GM06990 (cell line): ENCODE data around the gene OTOF.

Source experiments
- DNase-seq: peaks from one replicate; pipeline ENCODE4 v3.0.0-alpha.2; 2011; ENCODE audit not compliant: insufficient read length; ENCODE audit errors: extremely low read depth
- H3K27me3 ChIP-seq: replicated peaks from 2 replicates; pipeline ENCODE4 v1.6.0; 2011; ENCODE audit warnings: low read length; ENCODE audit not compliant: control insufficient read depth, insufficient read depth
- H3K36me3 ChIP-seq: 2 replicates; pipeline ENCODE4 v1.5.1; 2011; ENCODE audit warnings: low read length; ENCODE audit not compliant: control insufficient read depth, insufficient read depth
- H3K4me3 ChIP-seq: replicated peaks from 2 replicates; pipeline ENCODE4 v1.5.1; 2011; ENCODE audit warnings: low read depth, mild to moderate bottlenecking, control low read depth, low read length
- TF ChIP-seq, protein P1 (sequence below): IDR thresholded peaks from 2 replicates; pipeline ENCODE4 v1.5.1; 2011; ENCODE audit warnings: low read length, control low read depth, mild to moderate bottlenecking, inconsistent platforms; ENCODE audit not compliant: insufficient read depth, poor library complexity, severe bottlenecking

The OTOF gene

DNA sequence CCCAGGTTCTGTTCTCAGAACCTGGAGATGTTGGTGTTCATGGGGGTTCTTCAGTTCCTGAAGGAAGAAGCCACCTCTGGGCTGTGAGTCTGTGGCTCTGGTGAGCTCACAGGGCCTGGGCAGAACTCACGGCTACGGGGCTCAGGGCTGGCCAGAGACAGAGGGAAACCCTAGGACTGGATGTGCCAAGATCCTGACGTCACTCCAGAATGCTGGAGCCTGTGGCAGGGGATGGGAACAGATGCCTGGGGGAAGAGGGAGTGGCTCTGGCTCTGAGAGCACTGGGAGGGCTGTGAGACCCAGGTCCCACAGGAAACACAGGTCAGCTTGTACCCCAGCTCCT, at the start of gene OTOF:
Gene OTOF (minus strand): TSS at position 214 of the 343 bp plus-strand sequence.
- no peaks in the 10 kb centered on the region for H3K36me3 ChIP-seq
- no peaks in the 10 kb centered on the region for H3K27me3 ChIP-seq
- TF ChIP-seq, protein P1, sequence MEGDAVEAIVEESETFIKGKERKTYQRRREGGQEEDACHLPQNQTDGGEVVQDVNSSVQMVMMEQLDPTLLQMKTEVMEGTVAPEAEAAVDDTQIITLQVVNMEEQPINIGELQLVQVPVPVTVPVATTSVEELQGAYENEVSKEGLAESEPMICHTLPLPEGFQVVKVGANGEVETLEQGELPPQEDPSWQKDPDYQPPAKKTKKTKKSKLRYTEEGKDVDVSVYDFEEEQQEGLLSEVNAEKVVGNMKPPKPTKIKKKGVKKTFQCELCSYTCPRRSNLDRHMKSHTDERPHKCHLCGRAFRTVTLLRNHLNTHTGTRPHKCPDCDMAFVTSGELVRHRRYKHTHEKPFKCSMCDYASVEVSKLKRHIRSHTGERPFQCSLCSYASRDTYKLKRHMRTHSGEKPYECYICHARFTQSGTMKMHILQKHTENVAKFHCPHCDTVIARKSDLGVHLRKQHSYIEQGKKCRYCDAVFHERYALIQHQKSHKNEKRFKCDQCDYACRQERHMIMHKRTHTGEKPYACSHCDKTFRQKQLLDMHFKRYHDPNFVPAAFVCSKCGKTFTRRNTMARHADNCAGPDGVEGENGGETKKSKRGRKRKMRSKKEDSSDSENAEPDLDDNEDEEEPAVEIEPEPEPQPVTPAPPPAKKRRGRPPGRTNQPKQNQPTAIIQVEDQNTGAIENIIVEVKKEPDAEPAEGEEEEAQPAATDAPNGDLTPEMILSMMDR: no peak
- no peak for DNase-seq
- no peak within 1 kb of the TSS for H3K4me3 ChIP-seq

DNA sequence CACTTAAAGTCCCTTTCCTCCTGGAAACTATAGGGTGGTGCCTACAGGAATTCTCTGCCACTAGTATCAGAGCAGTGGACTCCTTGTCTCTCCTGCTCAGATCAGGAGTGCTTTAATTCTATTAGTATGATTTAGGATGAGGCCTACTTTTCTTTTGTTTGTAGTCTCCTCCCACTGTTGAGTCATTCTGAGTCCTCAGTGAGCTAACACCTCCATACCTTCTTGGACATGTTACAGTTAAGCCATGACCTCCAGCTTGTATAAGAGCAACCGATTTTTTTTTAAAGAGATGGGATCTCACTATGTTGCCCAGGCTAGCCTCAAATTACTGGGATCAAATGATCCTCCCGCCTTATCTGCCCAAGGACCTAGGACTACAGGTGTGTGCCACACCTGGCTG, 48.7 kb upstream of the OTOF start:
- no peak overlapping the region for H3K4me3 ChIP-seq
- peaks cover 3% of the 10 kb centered on the region for H3K27me3 ChIP-seq
- H3K36me3 ChIP-seq: no peaks in the 10 kb centered on the region
- DNase-seq: no peak
- TF ChIP-seq, protein P1: no peak

DNA sequence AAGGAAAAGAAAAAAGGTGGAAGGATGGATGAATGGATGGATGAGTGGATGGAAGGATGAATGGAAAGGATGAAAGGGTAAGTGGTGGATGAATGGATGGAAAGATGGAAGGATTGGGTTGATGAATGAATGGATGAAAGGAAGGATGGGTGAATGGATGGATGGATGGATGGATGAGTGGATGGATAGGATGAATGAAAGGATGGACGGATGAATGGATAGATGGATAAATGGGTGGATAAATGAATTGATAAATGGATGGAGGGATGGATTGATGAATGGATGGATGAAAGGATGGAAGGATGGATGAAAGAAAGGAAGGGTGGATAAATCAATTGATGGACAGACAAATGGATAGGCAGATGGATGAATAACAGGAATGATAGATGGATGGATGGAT, 48.2 kb upstream of the OTOF start:
- H3K36me3 ChIP-seq: no peaks in the 10 kb centered on the region
- peaks cover 3% of the 10 kb centered on the region for H3K27me3 ChIP-seq
- DNase-seq: no peak
- H3K4me3 ChIP-seq: no peak overlapping the region
- TF ChIP-seq, protein P1: no peak

DNA sequence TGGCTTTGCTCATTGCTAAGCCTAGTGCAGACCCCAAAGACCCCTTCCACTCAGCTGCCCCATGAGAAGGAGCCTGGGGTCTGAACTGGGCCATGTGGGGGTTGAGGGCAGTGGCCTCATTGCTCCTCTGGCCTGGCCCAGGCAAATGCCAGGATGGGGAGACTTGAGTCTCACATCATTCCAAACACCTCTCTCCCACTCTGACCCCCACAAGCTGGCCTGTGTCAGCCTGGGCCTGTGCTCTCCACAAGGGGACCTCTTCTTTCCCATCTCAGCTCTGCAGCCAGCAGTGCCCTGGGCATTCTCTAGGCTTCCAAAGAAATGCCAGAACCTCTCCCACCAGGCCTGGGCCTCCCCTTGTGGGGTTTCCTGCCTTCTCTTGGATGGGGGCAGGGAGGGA, 45.8 kb upstream of the OTOF start:
- Histone ChIP-seq H3K36me3 (no peaks in the 10 kb centered on the region), H3K27me3 (peaks cover 2% of the 10 kb centered on the region), H3K4me3 (no peak overlapping the region)
- TF ChIP-seq, protein P1: no peak
- no peak for DNase-seq

DNA sequence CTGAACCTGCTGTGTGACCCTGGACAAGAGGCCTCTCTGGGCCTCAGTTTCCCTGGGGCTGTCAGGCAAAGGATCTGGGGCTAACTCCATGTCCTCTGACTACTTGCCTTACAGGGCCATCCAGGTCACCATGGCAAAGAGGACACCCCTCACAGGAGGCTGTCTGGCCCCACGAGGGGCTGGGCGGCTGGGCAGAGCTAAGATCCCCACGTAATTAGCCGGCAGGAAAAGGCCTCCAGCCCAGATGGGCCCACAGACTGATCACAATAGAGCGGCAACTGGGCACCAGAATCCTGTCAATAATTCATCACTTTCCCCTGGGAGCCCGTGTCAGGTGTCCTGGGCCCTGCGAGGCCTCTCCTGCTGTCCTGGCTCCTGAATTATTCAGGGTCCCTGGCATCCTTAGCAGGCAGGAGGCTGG, 44.8 kb upstream of the OTOF start:
- H3K4me3 ChIP-seq: no peak overlapping the region
- H3K36me3 ChIP-seq: no peaks in the 10 kb centered on the region
- no peak for DNase-seq
- peaks cover 2% of the 10 kb centered on the region for H3K27me3 ChIP-seq
- TF ChIP-seq, protein P1: no peak

DNA sequence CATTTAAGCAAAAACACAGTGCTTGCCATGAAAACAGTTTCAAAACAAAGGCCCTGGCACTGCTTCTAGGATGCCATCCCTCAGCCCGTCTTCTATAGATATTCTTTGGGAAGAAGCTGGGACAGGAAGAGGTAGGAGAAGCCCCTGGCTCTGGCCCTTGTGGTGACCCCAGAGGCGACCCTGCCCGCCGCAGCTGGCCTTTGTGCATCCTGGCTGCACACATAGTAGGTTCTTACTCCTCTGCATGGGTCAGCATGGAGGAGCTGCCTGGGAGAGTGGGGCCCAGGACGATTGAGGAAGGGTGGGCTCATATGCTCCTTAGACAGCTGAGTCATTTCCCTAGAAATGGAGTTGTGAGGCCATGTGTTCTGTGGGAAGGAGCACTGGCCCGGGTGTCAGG, 44.4 kb upstream of the OTOF start:
- no peak for DNase-seq

More for the DNA sequence above, 44.4 kb upstream of the OTOF start:
- TF ChIP-seq, protein P1: no peak
- no peaks in the 10 kb centered on the region for H3K36me3 ChIP-seq
- H3K27me3 ChIP-seq: peaks cover 2% of the 10 kb centered on the region
- no peak overlapping the region for H3K4me3 ChIP-seq
